ENCODE measurements around the gene PLB1.

DNA sequence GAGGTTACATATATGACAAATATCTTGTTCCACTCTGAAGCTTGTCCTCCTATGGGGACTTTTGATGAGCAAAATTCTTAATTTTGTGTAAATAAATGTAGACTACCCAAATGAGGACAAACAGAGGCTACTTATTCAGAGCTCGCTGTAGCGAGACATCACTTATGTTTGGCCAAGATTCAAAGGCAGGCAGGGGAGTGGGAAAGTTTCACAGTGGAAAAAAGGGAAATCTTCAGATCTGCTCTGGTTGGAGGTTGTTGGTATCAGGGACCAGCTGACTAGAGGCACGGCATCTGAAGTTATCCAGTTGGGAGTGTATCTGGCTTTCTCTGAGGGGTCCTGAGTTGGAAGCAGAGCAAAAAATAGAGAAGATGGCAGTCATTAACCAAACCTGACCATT is 1.3 kb downstream of the PLB1 start:
- no peak for TF ChIP-seq EZH2 (IDR thresholded peaks at IDR 0.05; ENCODE audit: insufficient read depth, poor library complexity, severe bottlenecking)
- no peak for TF ChIP-seq EZH2phosphoT487 (IDR thresholded peaks at IDR 0.05; ENCODE audit: insufficient read depth, low read depth)
